Large intestine (tissue), 3 donors: ENCODE results near the gene RRP1B. TPM values are rescaled to one million over a fixed set of nuclear protein-coding genes. Genes with fewer than 3 reads are reported as not detected.

ENCODE experiments used
- DNase-seq, 2 donors: peaks; one replicate each; pipeline versions ENCODE4 v3.0.0 to v3.0.0-alpha.2; 2013
- H3K27ac ChIP-seq: one replicate; pipeline ENCODE4 v1.5.1; 2013; ENCODE audit warnings: low read length
- H3K27me3 ChIP-seq: 2 replicates; pipeline ENCODE4 v1.6.1; 2013; ENCODE audit warnings: low read length; ENCODE audit not compliant: control insufficient read depth, insufficient read depth
- H3K36me3 ChIP-seq: 2 replicates; pipeline ENCODE4 v1.6.1; 2013; ENCODE audit warnings: low read length; ENCODE audit not compliant: control insufficient read depth, insufficient read depth
- H3K4me1 ChIP-seq: one replicate; pipeline ENCODE4 v1.6.1; 2013; ENCODE audit warnings: low read length; ENCODE audit not compliant: control insufficient read depth, insufficient read depth
- H3K4me3 ChIP-seq: one replicate; pipeline ENCODE4 v1.5.1; 2013; ENCODE audit warnings: low read length
- H3K9me3 ChIP-seq: one replicate; pipeline ENCODE4 v1.6.1; 2013; ENCODE audit warnings: mild to moderate bottlenecking, low read depth, low read length, moderate library complexity; ENCODE audit not compliant: control insufficient read depth
- WGBS: methylation state at CpG from one replicate; pipeline ENCODE4 v1.1.5; 2013; ENCODE audit warnings: low lambda C conversion rate; ENCODE audit not compliant: insufficient coverage; 5-methylcytosine and 5-hydroxymethylcytosine counted together
- polyA plus RNA-seq: library from polyadenylated mRNA; unstranded; fragments of 120-200 nt; gene quantifications from one replicate; pipeline ENCODE4 v1.2.1, GENCODE V29; 2013

RRP1B gene
- polyA plus RNA-seq, 1 donor = 21.1 TPM

GRCh38 chr21:43622796-43623195, 36.6 kb upstream of the RRP1B start:
- Histone ChIP-seq H3K27me3 (no peaks in the 10 kb centered on the region), H3K36me3 (no peaks in the 10 kb centered on the region), H3K4me3 (no peak overlapping the region), H3K9me3 (peaks cover 36% of the 10 kb centered on the region), H3K4me1 (peaks cover 21% of the 10 kb centered on the region), H3K27ac (no peak overlapping the region)
- no peak for DNase-seq
- WGBS = no CpG with 5 or more reads among the region's 2 CpGs

- WGBS = no CpG with 5 or more reads among the region's 2 CpGs
- Histone ChIP-seq H3K4me3 (no peak overlapping the region), H3K9me3 (peaks cover 32% of the 10 kb centered on the region), H3K27ac (no peak overlapping the region), H3K36me3 (no peaks in the 10 kb centered on the region), H3K27me3 (no peaks in the 10 kb centered on the region), H3K4me1 (peaks cover 24% of the 10 kb centered on the region)
- DNase-seq = no peak
Observed at GRCh38 chr21:43623588-43623987, 35.8 kb upstream of the RRP1B start.

GRCh38 chr21:43624339-43624738, 35.0 kb upstream of the RRP1B start:
- Histone ChIP-seq H3K4me1 (peaks cover 22% of the 10 kb centered on the region), H3K36me3 (no peaks in the 10 kb centered on the region), H3K9me3 (peaks cover 32% of the 10 kb centered on the region), H3K27ac (no peak overlapping the region), H3K4me3 (no peak overlapping the region), H3K27me3 (no peaks in the 10 kb centered on the region)
- no CpG with 5 or more reads among the region's 4 CpGs for WGBS
- no peak for DNase-seq

GRCh38 chr21:43626390-43626789, 33.0 kb upstream of the RRP1B start:
- WGBS = 19% methylated on average over 3 of the region's 3 CpGs
- peaks cover 17% of the 10 kb centered on the region for H3K4me1 ChIP-seq
- no peak overlapping the region for H3K4me3 ChIP-seq
- peak; percentile 51 to 77 for DNase-seq
- H3K36me3 ChIP-seq = no peaks in the 10 kb centered on the region
- peak overlapping the region; percentile 70 for H3K27ac ChIP-seq
- H3K9me3 ChIP-seq = peaks cover 14% of the 10 kb centered on the region
- H3K27me3 ChIP-seq = no peaks in the 10 kb centered on the region

- WGBS = no CpG with 5 or more reads among the region's 2 CpGs
- peaks cover 11% of the 10 kb centered on the region for H3K9me3 ChIP-seq
Observed at GRCh38 chr21:43627527-43627926, 31.8 kb upstream of the RRP1B start.

GRCh38 chr21:43631411-43632107, 27.8 kb upstream of the RRP1B start:
- 100% methylated on average over 1 of the region's 14 CpGs for WGBS
- no peaks in the 10 kb centered on the region for H3K27me3 ChIP-seq
- H3K9me3 ChIP-seq = peaks cover 9% of the 10 kb centered on the region
- peaks cover 9% of the 10 kb centered on the region for H3K4me1 ChIP-seq
- no peak overlapping the region for H3K27ac ChIP-seq
- no peaks in the 10 kb centered on the region for H3K36me3 ChIP-seq
- no peak for DNase-seq
- no peak overlapping the region for H3K4me3 ChIP-seq

More at GRCh38 chr21:43627527-43627926, 31.8 kb upstream of the RRP1B start:
- no peaks in the 10 kb centered on the region for H3K36me3 ChIP-seq
- H3K27me3 ChIP-seq = no peaks in the 10 kb centered on the region
- peaks cover 17% of the 10 kb centered on the region for H3K4me1 ChIP-seq
- H3K4me3 ChIP-seq = no peak overlapping the region
- H3K27ac ChIP-seq = peak overlapping the region; percentile 70
- peak in 1 of 2 donors; percentile 26 for DNase-seq

- peaks cover 4% of the 10 kb centered on the region for H3K4me1 ChIP-seq
- H3K27me3 ChIP-seq = no peaks in the 10 kb centered on the region
- H3K4me3 ChIP-seq = no peak overlapping the region
- H3K36me3 ChIP-seq = no peaks in the 10 kb centered on the region
- WGBS = 83% methylated on average over 1 of the region's 5 CpGs
- no peak overlapping the region for H3K27ac ChIP-seq
- no peak for DNase-seq
- H3K9me3 ChIP-seq = peaks cover 9% of the 10 kb centered on the region
Observed at GRCh38 chr21:43632373-43632905, 26.9 kb upstream of the RRP1B start.

GRCh38 chr21:43634618-43635017, 24.7 kb upstream of the RRP1B start:
- 71% methylated on average over 1 of the region's 5 CpGs for WGBS
- no peak for DNase-seq
- H3K27ac ChIP-seq = no peak overlapping the region

GRCh38 chr21:43635436-43635835, 23.9 kb upstream of the RRP1B start:
- H3K27me3 ChIP-seq = no peaks in the 10 kb centered on the region
- H3K36me3 ChIP-seq = no peaks in the 10 kb centered on the region
- peaks cover 9% of the 10 kb centered on the region for H3K9me3 ChIP-seq
- WGBS = 100% methylated on average over 2 of the region's 7 CpGs
- no peak for DNase-seq
- no peak overlapping the region for H3K4me3 ChIP-seq
- no peak overlapping the region for H3K27ac ChIP-seq
- peaks cover 5% of the 10 kb centered on the region for H3K4me1 ChIP-seq

More at GRCh38 chr21:43634618-43635017, 24.7 kb upstream of the RRP1B start:
- no peak overlapping the region for H3K4me3 ChIP-seq
- peaks cover 4% of the 10 kb centered on the region for H3K9me3 ChIP-seq
- H3K4me1 ChIP-seq = no peaks in the 10 kb centered on the region
- H3K27me3 ChIP-seq = no peaks in the 10 kb centered on the region
- no peaks in the 10 kb centered on the region for H3K36me3 ChIP-seq

GRCh38 chr21:43637530-43638158, 21.7 kb upstream of the RRP1B start:
- 100% methylated on average over 1 of the region's 3 CpGs for WGBS
- no peaks in the 10 kb centered on the region for H3K27me3 ChIP-seq
- H3K4me3 ChIP-seq = no peak overlapping the region
- peaks cover 5% of the 10 kb centered on the region for H3K4me1 ChIP-seq
- DNase-seq = no peak
- peaks cover 5% of the 10 kb centered on the region for H3K9me3 ChIP-seq
- H3K27ac ChIP-seq = no peak overlapping the region
- H3K36me3 ChIP-seq = no peaks in the 10 kb centered on the region
